WTC11 (cell line): ENCODE data around the gene TUSC2.

Experiments used
- ELF4 ChIP-seq: sonication (generic); formaldehyde crosslinking; IDR thresholded peaks from 2 replicates; pipeline ENCODE4 v1.8.1; 2022; ENCODE audit warnings: low read depth, mild to moderate bottlenecking, moderate library complexity, missing genetic modification reagents
- MYBL2 ChIP-seq: sonication (generic); formaldehyde crosslinking; IDR thresholded peaks from 2 replicates; pipeline ENCODE4 v1.8.1; 2023; ENCODE audit warnings: mild to moderate bottlenecking, moderate library complexity, missing genetic modification reagents
- TF ChIP-seq, protein P1 (sequence below): fragments of 200-600 bp; IDR thresholded peaks from 2 replicates; pipeline ENCODE4 v1.8.0; 2022; ENCODE audit warnings: antibody characterized with exemption

DNA sequence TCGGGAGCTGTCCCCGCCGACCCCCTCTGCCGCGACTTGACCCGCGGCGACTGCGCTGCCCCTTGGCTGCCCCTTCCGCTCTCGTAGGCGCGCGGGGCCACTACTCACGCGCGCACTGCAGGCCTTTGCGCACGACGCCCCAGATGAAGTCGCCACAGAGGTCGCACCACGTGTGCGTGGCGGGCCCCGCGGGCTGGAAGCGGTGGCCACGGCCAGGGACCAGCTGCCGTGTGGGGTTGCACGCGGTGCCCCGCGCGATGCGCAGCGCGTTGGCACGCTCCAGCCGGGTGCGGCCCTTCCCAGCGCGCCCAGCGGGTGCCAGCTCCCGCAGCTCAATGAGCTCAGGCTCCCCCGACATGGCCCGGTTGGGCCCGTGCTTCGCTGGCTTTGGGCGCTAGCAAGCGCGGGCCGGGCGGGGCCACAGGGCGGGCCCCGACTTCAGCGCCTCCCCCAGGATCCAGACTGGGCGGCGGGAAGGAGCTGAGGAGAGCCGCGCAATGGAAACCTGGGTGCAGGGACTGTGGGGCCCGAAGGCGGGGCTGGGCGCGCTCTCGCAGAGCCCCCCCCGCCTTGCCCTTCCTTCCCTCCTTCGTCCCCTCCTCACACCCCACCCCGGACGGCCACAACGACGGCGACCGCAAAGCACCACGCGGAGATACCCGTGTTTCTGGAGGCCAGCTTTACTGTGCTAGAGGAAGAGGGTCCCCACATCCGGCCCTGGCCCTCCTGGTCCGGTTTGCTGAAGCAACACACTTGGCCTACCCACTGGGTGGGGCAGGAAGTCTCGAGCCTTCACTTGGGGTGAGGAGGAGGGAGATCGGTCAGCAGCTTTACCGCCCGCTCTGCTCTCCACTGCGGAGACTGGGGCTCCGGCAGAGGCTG lies 12.7 kb upstream of the TUSC2 start, which contains the start of gene RASSF1:
- TF ChIP-seq MYBL2 (CRISPR knock-in tag) = peak; percentile 85
- no peak for TF ChIP-seq ELF4
- TF ChIP-seq, protein P1, sequence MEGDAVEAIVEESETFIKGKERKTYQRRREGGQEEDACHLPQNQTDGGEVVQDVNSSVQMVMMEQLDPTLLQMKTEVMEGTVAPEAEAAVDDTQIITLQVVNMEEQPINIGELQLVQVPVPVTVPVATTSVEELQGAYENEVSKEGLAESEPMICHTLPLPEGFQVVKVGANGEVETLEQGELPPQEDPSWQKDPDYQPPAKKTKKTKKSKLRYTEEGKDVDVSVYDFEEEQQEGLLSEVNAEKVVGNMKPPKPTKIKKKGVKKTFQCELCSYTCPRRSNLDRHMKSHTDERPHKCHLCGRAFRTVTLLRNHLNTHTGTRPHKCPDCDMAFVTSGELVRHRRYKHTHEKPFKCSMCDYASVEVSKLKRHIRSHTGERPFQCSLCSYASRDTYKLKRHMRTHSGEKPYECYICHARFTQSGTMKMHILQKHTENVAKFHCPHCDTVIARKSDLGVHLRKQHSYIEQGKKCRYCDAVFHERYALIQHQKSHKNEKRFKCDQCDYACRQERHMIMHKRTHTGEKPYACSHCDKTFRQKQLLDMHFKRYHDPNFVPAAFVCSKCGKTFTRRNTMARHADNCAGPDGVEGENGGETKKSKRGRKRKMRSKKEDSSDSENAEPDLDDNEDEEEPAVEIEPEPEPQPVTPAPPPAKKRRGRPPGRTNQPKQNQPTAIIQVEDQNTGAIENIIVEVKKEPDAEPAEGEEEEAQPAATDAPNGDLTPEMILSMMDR = no peak
